Activated T-cell treated with anti-CD3 and anti-CD28 coated beads, Interleukin-2, amount 50 U/mL, for 24 hours (primary cell): ENCODE data around the gene HTR2B.

Experiments
- DNase-seq: peaks from one replicate; pipeline ENCODE4 v3.0.0-alpha.2; 2020
- H3K27ac Mint-ChIP-seq: 2 replicates; pipeline ENCODE4 v1.8.0; 2020; ENCODE audit warnings: mild to moderate bottlenecking, mixed read lengths
- H3K27me3 Mint-ChIP-seq: 2 replicates; pipeline ENCODE4 v1.8.0; 2020; ENCODE audit warnings: mixed read lengths
- H3K36me3 Mint-ChIP-seq: 2 replicates; pipeline ENCODE4 v1.8.0; 2020; ENCODE audit warnings: low read depth, mixed read lengths
- H3K4me1 Mint-ChIP-seq: 2 replicates; pipeline ENCODE4 v1.8.0; 2020; ENCODE audit warnings: low read depth, mixed read lengths
- H3K4me3 Mint-ChIP-seq: 2 replicates; pipeline ENCODE4 v1.8.0; 2020; ENCODE audit warnings: mild to moderate bottlenecking, moderate library complexity, mixed read lengths
- H3K9me3 Mint-ChIP-seq: 2 replicates; pipeline ENCODE4 v1.8.0; 2020; ENCODE audit warnings: mixed read lengths

Gene HTR2B

GRCh38 chr2:231124838-231125568, at the start of gene HTR2B:
Gene HTR2B, minus strand, starts transcription at chr2:231125042. Its CDS starts 1,278 bp downstream, at chr2:231123764.
- Mint-ChIP-seq H3K4me1 (peaks cover 30% of the 10 kb centered on the region), H3K4me3 (peak within 1 kb of the TSS; percentile 25), H3K27me3 (no peaks in the 10 kb centered on the region), H3K9me3 (no peaks in the 10 kb centered on the region), H3K36me3 (peaks cover 34% of the 10 kb centered on the region), H3K27ac (peak within 1 kb of the TSS; percentile 58)
- no peak for DNase-seq

DNA sequence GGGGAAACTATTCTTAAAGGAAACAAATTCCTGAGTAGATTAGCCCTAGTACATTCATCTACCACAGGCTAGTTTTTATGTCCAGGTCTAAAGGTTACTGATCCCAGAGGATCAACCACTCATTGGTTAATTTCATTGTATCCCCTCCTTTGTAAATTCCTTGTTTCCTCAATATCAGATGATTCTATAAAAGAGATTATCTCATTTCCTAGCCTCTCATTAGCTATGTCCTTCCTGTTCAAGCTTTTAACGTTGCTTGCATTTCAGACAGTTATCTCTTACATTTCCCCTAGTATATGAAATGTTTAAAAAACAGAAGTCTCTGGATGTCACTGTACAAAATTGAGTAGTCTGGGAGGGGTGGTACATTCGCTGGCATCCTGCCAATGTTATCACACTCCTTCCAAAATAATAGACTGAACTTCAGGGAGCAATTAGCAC, 49.4 kb upstream of the HTR2B start:
- no peaks in the 10 kb centered on the region for H3K27me3 Mint-ChIP-seq
- no peak for DNase-seq
- H3K4me3 Mint-ChIP-seq, result no peak overlapping the region
- no peaks in the 10 kb centered on the region for H3K9me3 Mint-ChIP-seq
- no peak overlapping the region for H3K27ac Mint-ChIP-seq
- peaks cover 25% of the 10 kb centered on the region for H3K4me1 Mint-ChIP-seq
- H3K36me3 Mint-ChIP-seq, result peaks cover 78% of the 10 kb centered on the region

DNA sequence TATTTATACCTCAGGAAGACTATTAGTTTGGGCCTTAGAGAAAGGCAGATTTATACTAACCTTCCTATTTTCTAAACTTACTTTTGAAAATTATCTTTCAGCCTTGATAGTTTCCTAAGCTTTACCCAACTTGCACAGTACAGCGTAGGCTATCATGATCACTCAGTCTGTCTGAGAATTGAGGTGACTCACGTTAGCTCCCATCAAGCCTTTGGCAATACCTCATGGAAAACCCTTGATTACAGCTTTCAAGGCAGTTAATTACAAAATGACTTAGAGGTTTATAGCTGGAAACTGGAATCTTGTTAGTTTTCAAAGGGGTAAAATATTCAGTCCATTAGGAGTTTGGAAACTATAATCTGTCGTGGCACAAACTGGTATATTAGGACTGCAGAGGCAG, 47.2 kb upstream of the HTR2B start:
- H3K4me3 Mint-ChIP-seq, result no peak overlapping the region
- no peak for DNase-seq
- H3K36me3 Mint-ChIP-seq, result peaks cover 95% of the 10 kb centered on the region
- H3K27ac Mint-ChIP-seq, result no peak overlapping the region
- H3K4me1 Mint-ChIP-seq, result peaks cover 36% of the 10 kb centered on the region
- no peaks in the 10 kb centered on the region for H3K27me3 Mint-ChIP-seq
- no peaks in the 10 kb centered on the region for H3K9me3 Mint-ChIP-seq

- Mint-ChIP-seq H3K27ac (peak overlapping the region; percentile 89), H3K4me1 (peaks cover 43% of the 10 kb centered on the region), H3K36me3 (peaks cover 98% of the 10 kb centered on the region), H3K4me3 (no peak overlapping the region), H3K27me3 (no peaks in the 10 kb centered on the region), H3K9me3 (no peaks in the 10 kb centered on the region)
- no peak for DNase-seq
Measured at GRCh38 chr2:231170055-231170454, 45.2 kb upstream of the HTR2B start.

DNA sequence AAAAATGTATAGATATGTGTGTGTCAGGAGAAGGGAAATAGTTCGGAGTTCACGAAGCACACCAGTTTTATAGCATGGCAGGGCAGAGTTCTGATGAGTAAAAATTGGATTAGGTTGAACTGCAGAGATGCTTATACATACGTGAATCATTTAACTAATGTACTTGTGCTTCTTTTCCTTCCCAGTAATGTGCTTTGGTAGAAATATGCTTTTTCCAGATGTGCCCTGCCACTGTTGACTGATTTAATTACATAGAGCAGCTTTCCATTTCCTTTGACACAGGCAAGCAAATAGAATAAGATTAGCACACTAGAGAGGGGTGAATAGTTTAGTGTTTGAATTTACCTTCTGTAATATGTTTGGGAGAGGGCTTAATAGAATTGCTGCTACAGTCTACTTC, 44.6 kb upstream of the HTR2B start:
- no peak for DNase-seq
- peaks cover 43% of the 10 kb centered on the region for H3K4me1 Mint-ChIP-seq
- H3K9me3 Mint-ChIP-seq, result no peaks in the 10 kb centered on the region
- H3K4me3 Mint-ChIP-seq, result no peak overlapping the region
- H3K27me3 Mint-ChIP-seq, result no peaks in the 10 kb centered on the region
- peak overlapping the region; percentile 89 for H3K27ac Mint-ChIP-seq
- H3K36me3 Mint-ChIP-seq, result peaks cover 96% of the 10 kb centered on the region

- Mint-ChIP-seq H3K27ac (peak overlapping the region; percentile 89), H3K4me1 (peaks cover 43% of the 10 kb centered on the region), H3K4me3 (no peak overlapping the region)
Measured at GRCh38 chr2:231168460-231169139, 43.8 kb upstream of the HTR2B start.

DNA sequence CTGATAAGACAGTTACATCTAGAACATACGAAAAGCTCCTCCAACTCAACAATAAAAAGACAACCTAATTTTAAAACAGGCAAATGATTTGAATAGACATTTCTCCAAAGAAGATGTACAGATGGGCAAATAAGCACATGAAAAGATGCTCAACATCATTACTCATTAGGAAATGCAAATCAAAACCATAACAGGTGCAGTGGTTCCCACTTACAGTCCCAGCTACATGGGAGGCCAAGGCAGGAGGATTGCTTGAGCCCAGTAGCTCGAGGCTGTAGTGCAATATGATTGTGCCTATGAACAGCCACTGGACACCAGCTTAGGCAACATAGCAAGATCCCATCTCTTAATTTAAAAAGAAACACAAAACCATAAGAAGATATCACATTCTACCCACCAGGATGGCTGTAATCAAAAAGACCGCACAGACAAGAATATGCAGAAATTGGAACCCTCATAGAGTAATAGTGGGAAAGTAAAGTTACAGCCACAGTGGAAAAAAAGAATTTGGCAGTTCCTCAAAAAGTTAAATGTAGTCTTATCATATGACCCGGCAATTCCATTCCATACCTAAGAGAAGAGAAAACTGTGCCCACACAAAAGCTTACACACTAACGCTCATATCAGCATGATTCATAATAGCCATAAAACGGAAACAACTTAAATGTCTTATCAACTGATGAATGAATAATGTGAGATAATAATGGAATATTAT, 43.1 kb upstream of the HTR2B start:
- DNase-seq, result no peak
- Mint-ChIP-seq H3K27ac (peak overlapping the region; percentile 89), H3K9me3 (no peaks in the 10 kb centered on the region), H3K27me3 (no peaks in the 10 kb centered on the region), H3K36me3 (peaks cover 95% of the 10 kb centered on the region), H3K4me3 (no peak overlapping the region), H3K4me1 (peaks cover 46% of the 10 kb centered on the region)

More at GRCh38 chr2:231168460-231169139, 43.8 kb upstream of the HTR2B start:
- H3K9me3 Mint-ChIP-seq, result no peaks in the 10 kb centered on the region
- no peak for DNase-seq
- H3K36me3 Mint-ChIP-seq, result peaks cover 95% of the 10 kb centered on the region
- no peaks in the 10 kb centered on the region for H3K27me3 Mint-ChIP-seq

DNA sequence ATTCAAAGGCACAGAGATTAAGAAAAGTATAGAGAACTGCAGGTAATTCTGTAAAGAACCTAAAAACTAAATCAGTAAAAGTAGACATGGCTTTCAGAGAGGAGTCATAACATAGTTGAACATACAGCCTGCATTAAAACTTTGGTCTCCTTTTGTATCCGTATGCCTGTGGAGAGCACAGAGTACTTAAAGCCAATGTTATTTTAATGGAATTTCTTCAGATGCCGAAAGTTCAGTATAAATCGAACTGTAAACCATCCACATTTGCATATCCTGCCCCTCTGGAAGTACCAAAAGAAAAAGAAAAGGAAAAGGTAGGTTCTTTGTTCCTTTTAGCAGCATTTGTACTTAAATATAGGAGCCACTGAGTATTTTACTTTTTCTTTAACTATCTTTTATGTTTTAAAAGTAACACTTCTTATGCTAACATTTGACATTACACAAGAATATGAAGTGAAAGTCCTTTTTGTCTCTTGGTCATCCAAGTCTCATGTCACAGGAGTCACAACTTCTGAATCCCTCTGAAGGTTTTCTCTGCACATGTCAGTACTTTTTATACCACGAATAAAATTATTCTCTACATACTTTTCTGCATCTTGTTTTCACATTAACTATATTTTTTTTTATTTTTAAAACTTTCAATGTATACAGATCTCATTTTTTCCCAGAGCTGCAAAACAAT, 38.7 kb upstream of the HTR2B start:
- H3K9me3 Mint-ChIP-seq, result no peaks in the 10 kb centered on the region
- H3K36me3 Mint-ChIP-seq, result peaks cover 88% of the 10 kb centered on the region
- H3K27ac Mint-ChIP-seq, result peak overlapping the region; percentile 67
- peaks cover 58% of the 10 kb centered on the region for H3K4me1 Mint-ChIP-seq
- no peak for DNase-seq
- no peak overlapping the region for H3K4me3 Mint-ChIP-seq
- no peaks in the 10 kb centered on the region for H3K27me3 Mint-ChIP-seq

GRCh38 chr2:231163011-231163410, 38.2 kb upstream of the HTR2B start:
- Mint-ChIP-seq H3K27me3 (no peaks in the 10 kb centered on the region), H3K27ac (peak overlapping the region; percentile 67), H3K4me3 (no peak overlapping the region), H3K36me3 (peaks cover 88% of the 10 kb centered on the region), H3K4me1 (peaks cover 53% of the 10 kb centered on the region), H3K9me3 (no peaks in the 10 kb centered on the region)
- no peak for DNase-seq

DNA sequence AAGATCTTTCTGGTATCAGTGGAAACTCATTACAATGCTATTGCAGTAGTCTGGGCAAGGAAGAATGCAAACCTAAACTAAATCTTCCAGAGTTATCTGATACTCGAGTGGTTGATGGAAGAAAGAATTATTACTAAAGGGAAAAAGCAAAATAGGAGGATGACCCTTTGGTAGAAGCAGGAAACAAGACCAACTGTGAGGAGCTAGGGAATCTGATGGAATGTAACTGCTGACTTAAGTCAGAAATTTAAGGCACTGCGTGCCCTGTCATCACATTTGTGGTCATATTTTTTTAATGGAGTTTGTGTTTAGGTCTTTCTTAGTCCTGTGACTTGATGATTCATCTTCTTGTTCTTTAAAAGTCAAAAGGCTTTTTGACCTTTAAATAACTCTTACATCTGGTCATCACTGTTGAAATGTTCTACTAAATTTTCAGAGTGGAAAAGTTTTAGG, 37.1 kb upstream of the HTR2B start:
- Mint-ChIP-seq H3K9me3 (no peaks in the 10 kb centered on the region), H3K36me3 (peaks cover 86% of the 10 kb centered on the region), H3K27me3 (no peaks in the 10 kb centered on the region), H3K27ac (peak overlapping the region; percentile 89), H3K4me1 (peaks cover 42% of the 10 kb centered on the region), H3K4me3 (peak overlapping the region; percentile 2)
- no peak for DNase-seq

DNA sequence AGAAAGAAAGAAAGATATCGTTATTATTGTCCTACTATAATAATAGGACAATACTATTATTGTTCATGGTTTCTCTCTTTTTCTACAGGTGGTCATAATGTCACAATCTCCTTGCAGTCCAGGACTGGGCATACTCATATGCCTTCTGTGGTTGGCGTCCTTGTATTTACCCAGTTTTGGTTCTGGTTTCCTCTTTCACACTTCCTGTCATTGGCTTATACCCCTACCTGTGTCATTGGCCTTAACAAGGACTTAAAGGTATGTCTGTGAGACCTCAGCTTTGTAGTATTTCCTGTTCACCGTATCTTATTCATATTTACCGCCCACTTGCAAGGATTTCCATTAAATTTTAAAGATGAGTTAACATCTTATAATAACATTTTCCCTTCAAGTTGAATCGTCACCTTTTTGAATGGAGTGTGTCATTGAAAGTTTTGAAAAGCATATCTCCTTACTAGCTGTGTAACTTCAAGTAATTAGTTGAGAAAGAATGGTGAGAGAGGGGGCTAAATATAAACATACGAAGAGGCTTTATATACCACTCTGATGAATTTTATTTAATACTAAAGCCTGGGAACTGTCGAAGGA, 36.5 kb upstream of the HTR2B start:
- no peak for DNase-seq
- peaks cover 83% of the 10 kb centered on the region for H3K36me3 Mint-ChIP-seq
- peak overlapping the region; percentile 11 for H3K4me3 Mint-ChIP-seq
- peaks cover 36% of the 10 kb centered on the region for H3K4me1 Mint-ChIP-seq
- no peaks in the 10 kb centered on the region for H3K9me3 Mint-ChIP-seq
- no peaks in the 10 kb centered on the region for H3K27me3 Mint-ChIP-seq
- peak overlapping the region; percentile 89 for H3K27ac Mint-ChIP-seq

DNA sequence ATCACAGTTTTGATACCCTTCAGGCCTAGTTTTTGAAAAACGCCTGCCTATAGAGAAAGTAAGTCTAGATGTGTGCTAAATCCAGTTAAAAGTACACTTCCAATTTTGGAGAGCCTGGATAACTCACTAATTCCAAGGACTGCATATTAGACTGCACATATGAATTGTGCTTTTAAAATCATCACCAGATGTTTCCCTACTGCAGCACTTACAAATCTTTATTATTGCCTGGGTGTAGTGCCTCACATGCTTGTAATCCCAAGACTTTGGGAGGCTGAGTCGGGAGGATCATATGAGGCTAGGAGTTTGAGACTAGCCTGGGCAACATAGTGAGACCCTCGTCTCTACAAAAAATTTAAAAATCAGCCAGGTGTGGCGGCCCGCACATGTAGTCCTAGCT, 35.9 kb upstream of the HTR2B start:
- no peak for DNase-seq
- Mint-ChIP-seq H3K27me3 (no peaks in the 10 kb centered on the region), H3K27ac (peak overlapping the region; percentile 72)

GRCh38 chr2:231159306-231159705, 34.5 kb upstream of the HTR2B start:
- peaks cover 31% of the 10 kb centered on the region for H3K4me1 Mint-ChIP-seq
- H3K36me3 Mint-ChIP-seq, result peaks cover 84% of the 10 kb centered on the region
- no peak overlapping the region for H3K4me3 Mint-ChIP-seq
- peak overlapping the region; percentile 51 for H3K27ac Mint-ChIP-seq
- DNase-seq, result no peak
- no peaks in the 10 kb centered on the region for H3K27me3 Mint-ChIP-seq
- no peaks in the 10 kb centered on the region for H3K9me3 Mint-ChIP-seq

More for the DNA sequence above, 35.9 kb upstream of the HTR2B start:
- peaks cover 83% of the 10 kb centered on the region for H3K36me3 Mint-ChIP-seq
- H3K4me1 Mint-ChIP-seq, result peaks cover 33% of the 10 kb centered on the region
- H3K4me3 Mint-ChIP-seq, result no peak overlapping the region
- H3K9me3 Mint-ChIP-seq, result no peaks in the 10 kb centered on the region
